DMS153 treated with DMSO at 0.1 percent for 48 hours (cell line): Measurements from ENCODE around the gene RASA3.
"Not testable (repeated sequence)": the region's sequence is repeated elsewhere in the genome, so short reads cannot be mapped to it uniquely, and the experiment has no call there.

Experiments used
- DNase-seq: peaks from one replicate; lab custom pipeline; 2025; ENCODE audit not compliant: unreplicated experiment; lab: John Stamatoyannopoulos, UW

The RASA3 gene

GRCh38 chr13:114128624-114129522 is 3.5 kb downstream of the RASA3 start:
- no peak for DNase-seq

GRCh38 chr13:114128348-114128623 is 4.1 kb downstream of the RASA3 start:
- DNase-seq = no peak

GRCh38 chr13:114127473-114128347 is 4.7 kb downstream of the RASA3 start:
- DNase-seq = no peak

DNA sequence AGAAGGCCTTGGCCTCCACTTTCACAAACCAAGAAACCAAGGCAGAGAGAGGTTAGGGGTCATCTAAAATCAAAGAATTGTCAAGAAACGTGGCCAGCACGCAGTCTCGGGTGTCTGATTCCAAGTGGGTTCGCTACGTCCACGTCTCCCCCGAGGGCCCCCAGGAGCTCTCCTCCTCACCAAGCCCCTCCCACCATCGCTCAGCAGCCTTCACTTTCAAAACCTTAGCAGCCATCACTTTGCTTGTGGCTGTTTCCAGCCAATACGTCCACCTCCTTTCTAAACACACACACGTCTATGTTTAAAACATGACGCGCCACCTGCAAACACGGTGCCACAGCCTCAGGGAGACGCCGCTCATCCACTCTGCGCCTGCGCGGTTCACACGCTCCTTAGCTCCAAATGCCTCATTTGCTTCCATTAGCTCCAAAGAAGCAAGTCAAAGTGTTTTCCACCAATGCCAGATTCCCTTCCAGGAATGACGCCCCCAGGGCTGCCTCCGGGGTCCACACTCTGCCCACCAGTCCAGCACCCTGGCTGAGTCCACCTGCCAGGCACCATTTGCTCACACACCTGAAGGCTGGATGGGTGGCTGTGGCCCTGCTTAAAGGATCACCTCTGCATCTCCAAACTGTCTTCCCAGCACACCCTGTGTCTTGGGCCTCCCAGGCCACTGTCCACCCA is 5.5 kb downstream of the RASA3 start:
- DNase-seq = no peak

DNA sequence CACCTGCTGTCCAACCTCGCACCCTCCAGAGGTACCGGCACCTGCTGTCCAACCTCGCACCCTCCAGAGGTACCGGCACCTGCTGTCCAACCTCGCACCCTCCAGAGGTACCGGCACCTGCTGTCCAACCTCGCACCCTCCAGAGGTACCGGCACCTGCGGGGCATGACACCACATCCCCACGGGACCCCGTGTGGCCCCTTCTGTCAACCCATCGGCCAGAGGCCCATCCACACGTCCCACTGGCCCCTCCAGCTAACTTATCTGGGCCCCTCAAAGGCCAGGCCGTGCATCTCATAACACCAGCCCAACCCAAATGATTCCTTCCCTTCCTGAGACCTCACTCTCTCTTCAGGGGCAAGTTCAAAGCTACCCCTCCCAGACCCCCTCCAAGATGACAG is 6.3 kb downstream of the RASA3 start:
- not testable (repeated sequence) for DNase-seq

DNA sequence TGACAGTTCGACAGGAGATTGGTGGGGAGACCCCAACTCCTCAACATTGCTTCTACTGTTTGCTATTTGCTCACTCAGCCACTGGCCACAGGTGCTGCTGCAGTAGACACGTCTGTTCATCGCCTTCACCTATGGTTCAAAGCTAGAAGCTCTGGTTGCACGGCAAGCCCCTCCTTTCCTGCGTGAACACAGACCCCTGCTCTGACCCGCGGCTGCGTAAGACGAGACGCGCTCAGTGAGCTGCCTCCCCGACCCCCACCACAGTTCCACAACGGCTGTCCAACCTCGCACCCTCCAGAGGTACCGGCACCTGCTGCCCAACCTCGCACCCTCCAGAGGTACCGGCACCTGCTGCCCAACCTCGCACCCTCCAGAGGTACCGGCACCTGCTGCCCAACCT is 6.8 kb downstream of the RASA3 start:
- DNase-seq = no peak

DNA sequence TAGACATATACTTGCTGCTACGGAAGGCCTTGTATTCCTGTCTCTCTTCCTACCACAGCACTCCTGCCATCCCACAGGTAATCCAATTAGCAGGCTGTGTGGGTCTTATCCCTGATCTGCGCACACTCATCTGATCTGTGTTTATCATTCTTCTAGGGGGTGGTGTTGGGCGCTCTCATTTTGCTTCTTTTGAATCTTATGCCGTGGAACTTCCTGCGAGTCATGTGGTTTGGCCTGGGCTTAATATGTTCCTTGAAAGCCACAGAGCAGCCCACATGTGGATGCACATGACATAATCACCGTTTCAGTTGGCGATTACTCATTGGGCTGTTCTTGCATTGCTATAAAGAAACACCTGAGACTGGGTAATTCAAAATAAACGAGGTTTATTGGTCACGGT is 7.5 kb downstream of the RASA3 start:
- no peak for DNase-seq

DNA sequence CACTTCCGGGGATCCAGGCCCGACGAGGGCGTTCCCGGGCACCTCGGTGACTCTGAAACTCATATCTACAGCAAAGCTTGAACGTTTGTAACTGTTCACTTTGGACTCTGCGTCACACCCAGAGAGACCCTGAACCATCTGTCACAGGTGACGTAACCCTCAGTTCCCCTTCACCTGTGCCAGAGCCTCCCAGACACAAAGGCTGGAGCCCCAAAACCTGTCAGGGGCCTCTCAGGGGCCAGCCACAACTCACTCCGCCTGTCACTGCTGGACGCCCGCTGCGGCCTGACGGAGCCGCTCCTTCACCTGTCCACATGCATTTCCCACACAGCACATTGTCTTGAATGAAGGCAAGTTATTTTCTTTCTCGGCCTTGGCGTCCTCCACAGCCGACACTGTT is 8.0 kb downstream of the RASA3 start:
- no peak for DNase-seq

GRCh38 chr13:114123876-114124275 is 8.5 kb downstream of the RASA3 start:
- no peak for DNase-seq

GRCh38 chr13:114123448-114123847 is 9.0 kb downstream of the RASA3 start:
- no peak for DNase-seq

DNA sequence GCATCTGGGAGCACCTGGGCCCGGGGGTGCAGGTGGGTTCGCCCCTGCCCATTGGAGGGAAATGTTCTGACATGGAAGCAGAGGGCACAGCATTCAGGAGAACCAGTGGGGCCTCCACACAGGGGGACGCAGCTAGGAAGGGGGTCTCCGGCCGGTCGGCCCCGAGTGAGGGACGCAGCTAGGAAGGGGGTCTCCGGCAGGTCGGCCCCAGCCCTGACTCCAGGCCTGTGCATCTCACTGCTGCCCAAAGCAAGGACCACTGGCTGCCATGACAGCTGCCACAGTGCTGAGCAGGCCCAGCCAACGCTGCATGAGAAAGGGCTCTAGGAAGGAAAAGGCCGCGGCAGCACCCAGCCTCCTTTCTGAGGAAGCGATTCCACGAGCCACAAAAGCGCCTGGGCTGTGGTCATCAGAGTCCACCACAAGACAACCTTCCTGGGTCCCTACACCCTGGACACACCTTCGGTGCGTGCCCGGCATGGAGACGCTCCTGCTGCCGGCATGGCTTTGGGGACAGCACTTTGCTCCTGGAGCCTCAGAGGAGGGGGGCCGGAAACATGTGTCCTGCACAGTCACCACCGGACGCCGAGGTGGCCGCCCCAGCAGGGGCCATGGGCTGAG is 9.7 kb downstream of the RASA3 start:
- no peak for DNase-seq

DNA sequence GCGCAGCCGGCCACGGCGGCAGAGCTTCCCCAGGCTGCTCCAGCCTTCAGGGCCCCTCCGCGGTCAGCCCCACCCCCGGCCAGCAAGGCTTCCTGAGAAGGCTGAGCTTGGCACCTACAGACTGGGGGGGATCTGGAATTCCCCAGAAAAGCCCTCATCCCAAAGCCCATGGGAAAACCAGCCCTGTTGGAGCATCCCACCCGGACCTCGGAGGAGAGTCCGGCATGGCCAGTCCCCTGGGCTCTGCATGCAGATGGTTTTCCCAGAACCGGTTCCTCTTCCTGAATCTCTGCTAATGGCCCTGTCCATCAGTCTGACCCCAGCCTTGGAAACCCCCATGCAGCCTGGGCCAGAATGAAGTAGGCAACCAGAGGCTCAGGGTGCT is 10.3 kb downstream of the RASA3 start:
- DNase-seq = no peak

DNA sequence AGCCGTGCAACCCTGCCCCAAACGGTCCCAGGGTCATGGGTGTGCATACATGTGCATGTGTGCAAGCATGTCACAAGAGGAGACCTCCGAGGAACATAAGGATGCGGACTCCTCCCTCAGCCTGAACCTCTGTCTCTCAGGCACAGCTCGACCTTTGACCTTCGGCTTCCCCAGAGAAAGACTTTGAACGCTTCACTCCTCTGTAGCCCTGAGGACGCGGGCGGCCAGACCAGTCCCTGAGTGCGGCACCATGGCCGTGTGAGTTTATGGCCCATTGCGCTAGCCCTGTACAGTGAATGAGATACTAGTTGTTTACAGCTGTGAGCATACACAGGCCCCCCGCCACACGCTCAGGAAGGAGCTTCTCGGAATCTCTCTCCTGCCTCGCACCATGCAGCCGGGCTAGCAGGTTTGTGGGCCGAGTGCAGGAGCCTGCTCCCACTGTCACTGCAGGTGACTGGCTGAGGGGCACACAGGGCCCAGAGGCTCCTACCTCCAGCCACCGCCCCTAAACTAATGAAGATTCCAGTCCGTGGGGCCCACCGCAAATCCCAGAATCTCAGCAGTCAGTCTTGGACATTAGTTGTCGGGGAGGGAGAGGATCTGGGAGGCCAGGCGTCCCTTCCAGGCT is 10.8 kb downstream of the RASA3 start:
- no peak for DNase-seq

- no peak for DNase-seq
These were observed 11.4 kb downstream of the RASA3 start for GRCh38 chr13:114121031-114121430.

GRCh38 chr13:114120591-114121011 is 11.8 kb downstream of the RASA3 start:
- no peak for DNase-seq

DNA sequence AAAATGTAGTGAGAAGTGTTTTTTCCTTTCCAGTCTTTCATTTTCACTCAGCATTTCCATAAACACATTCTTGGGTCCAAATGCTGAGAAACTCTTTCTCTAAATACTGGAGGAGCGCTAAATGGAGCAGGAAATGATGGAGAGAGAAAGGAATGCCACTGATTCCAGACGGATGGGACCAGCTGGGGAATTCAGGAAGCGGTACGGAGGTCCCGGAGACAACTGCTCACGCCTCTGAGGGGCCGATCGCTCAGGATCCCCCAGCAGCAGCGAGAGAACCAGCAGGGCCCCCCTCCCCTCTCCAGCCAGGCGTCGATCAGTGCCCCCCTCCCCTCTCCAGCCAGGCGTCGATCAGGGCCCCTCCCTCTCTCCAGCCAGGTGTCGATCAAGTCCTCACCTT is 13.2 kb downstream of the RASA3 start:
- DNase-seq = no peak

DNA sequence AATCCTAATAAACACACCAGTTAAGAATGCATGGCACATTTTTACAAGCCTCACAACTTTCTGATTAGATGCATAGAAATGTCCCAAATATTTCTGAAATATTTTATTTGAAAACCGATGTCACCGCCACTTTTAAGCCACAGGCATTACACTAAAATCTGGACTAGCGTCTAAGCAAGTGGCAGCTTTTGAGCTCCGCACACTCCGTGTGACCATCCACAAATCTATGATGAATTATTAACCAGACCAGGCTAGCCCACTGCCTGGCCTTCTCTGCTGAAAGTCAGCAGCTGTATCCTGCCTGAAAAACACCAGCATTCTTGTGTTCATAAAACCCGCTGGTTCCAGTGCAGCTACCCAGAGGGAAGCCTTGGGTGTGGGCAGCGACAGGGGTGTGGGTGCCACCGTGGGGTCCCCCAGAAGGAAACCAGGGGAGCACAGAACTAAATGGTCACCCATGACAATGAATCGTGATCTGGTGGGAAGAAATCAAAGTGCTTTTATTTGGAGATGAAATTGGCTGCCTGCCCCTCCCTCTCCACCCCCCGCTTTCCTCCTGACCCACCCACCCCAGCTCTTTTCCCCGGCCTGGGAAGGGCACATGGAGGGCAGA is 13.8 kb downstream of the RASA3 start:
- no peak for DNase-seq

GRCh38 chr13:114118086-114118485 is 14.3 kb downstream of the RASA3 start:
- no peak for DNase-seq

DNA sequence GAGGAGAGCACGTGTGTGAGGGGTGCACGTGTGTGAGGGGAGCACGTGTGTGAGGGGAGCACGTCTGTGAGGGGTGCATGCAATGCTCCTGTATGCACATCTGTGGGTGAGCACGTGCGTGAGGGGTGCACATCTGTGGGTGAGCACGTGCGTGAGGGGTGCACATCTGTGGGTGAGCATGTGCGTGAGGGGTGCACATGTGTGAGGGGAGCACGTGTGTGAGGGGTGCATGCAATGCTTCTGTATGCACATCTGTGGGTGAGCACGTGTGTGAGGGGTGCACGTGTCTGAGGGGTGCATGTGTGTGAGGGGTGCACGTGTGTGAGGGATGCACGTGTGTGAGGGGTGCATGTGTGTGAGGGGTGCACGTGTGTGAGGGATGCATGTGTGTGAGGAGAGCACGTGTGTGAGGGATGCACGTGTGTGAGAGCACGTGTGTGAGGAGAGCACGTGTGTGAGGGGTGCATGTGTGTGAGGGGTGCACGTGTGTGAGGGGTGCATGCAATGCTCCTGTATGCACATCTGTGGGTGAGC is 15.0 kb downstream of the RASA3 start:
- DNase-seq = not testable (repeated sequence)

DNA sequence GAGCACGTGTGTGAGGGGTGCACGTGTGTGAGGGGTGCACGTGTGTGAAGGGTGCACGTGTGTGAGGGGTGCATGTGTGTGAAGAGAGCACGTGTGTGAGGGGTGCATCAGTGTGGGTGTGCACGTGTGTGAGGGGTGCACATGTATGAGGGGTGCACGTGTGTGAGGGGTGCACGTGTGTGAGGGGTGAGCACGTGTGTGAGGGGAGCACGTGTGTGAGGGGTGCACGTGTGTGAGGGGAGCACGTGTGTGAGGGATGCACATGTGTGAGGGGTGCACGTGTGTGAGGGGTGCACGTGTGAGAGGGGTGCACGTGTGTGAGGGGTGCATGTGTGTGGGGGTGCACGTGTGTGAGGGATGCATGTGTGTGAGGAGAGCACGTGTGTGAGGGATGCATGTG is 15.7 kb downstream of the RASA3 start:
- no peak for DNase-seq
